ENCODE measurements around the gene KERA.
A peak's percentile ranks its signal among the peaks of the same experiment; 100 is the strongest.
"Not testable (repeated sequence)": the region's sequence is repeated elsewhere in the genome, so short reads cannot be mapped to it uniquely, and the experiment has no call there.

The KERA gene

DNA sequence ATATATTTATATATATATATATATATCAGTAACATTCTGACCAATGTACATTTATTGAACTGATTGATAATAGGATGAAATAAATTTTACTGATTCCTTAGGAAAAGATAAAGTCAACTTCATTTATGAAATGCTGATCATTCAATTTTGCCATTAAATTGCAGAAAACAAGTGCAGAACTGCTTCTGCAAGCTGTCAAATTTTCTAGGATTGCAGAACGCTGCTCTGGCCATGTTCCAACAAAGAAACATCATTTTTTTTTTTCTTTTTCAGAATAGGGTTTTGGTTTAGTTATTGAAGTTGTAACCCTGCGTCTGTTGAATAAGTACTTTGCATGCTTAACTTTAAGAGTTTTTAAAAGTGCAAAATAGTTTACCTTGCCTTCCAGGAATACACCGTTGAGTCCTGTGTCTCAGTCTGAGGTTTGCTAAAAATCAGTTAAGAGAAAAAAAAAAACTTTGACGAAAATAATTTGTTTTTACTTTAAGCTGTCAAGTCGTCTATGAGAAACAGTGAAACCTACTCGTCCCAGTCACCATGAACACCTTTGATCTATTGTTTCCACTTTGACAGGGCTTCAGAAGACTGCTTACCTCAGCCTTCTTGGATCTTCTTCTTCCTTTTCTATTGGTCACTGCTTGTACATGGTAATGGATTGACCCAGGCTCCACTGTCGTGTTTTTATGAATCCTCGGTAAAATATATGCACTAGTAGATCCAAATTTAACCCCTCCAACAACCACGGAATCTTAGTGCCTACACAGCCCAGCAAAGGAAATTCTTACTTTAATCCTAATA lies at the start of gene KERA:
Gene KERA, minus strand, starts transcription at position 657 of the 798 bp plus-strand sequence. CDS start 1,743 bp downstream, outside the sequence.
- no peak for DNase-seq

DNA sequence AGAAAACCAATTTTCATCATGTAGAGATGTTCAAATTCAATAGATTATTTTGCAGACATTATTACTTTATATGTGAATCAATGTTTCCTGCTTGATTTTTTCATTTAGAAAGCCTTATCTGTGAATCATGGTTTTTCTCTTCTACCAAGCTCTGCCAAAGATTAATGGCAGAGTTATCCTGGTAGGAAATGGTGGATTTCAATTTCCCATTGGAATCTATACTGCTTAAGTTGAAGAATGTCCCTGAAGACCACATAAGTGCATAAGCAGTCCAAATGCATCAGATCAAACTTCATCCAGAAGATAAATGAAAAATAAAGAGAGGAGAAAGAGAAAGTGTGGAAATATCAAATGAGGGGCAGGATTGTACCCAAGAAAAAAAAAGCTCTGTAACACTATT lies 48.5 kb upstream of the KERA start:
- no peak for DNase-seq

DNA sequence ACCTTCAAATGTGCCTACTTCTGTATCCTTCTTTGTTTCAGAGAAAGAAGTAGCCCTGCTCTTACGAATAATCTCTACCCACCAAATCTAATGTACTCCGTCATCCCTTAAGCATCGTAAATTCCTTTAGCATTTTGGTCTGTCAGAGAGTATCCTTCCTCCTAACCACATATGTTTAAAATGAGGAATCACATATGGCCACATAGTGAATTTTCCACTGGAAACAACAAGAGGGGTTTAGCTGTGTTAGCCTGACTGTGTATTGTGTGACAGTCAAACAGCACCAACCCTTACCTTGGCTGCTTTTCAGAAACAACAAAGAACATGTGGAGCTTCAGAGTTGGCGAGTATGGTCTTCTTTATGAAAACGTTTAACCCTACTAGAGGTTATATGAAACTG lies 48.0 kb upstream of the KERA start:
- no peak for DNase-seq

DNA sequence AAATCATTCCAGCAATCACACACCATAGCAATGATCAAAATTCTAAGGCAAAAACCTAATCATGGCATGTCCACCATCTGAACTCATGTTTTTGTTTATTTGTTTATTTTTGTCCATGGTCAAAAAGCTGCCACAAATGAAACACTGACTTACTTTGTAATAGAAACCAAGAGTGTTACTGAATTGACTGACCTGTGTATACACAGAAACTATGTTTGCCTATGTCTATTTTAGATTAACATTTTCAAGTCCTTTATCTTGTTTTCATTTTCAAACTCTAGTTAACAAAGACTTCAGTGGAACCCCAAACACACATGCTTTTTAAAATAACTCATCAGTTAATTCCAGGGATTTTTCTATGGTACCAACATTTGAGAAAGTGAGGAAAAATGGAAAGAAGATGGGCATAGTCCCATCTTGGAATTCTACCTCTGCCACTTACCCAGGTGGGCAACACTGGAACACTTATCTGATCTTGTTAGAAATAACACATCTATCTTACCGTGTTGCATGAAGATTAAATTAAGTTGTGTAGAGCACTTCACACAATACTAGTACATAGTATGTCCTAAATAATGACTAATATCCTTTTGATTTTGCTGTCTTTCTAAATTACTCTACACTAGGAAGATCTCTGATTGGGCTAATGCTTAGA lies 47.1 kb upstream of the KERA start:
- DNase-seq, result no peak

GRCh38 chr12:91103624-91104023 lies 45.8 kb upstream of the KERA start:
- DNase-seq, result no peak

GRCh38 chr12:91103101-91103500 lies 45.3 kb upstream of the KERA start:
- DNase-seq, result no peak

DNA sequence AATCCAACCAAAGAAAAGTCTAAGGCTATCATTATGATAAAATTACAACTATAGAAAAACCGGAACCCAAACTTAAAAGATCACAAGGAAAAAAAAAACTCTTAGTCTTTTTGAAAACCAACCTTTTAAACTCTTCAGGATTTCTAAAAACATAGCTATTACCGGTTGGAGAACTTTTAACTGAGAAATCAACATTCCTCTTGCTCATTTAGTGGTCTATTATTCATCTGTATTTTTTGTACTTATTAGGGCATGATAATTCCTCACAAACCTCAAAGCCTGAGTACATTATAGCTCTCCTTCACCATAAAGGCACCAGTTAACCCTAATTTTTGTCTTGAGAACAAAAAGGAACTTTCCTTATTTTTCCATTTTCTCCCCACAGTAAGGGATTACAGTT lies 43.1 kb upstream of the KERA start:
- no peak for DNase-seq

DNA sequence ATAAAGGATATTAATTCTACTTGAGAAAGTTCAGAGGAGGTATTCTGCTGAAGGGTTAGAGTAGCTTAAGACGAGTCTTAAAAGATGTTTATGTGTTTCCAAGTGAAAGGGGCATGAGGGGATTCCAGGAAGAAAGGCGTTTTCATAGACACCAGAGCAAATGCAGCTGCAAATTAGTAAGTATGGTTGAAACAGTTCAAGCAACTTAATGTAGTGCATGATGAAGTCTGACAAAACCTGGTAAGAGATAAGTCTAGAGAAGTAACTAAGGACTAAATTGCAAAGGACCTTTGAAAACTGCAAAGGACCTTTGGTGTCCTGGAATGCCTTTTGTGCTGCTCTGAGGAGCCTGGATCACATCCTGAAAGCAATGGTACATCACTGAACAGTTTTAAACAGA lies 42.0 kb upstream of the KERA start:
- DNase-seq, result no peak

- DNase-seq, result no peak
Observed at GRCh38 chr12:91099341-91099740, 41.5 kb upstream of the KERA start.

GRCh38 chr12:91098941-91099340 lies 41.1 kb upstream of the KERA start:
- no peak for DNase-seq

DNA sequence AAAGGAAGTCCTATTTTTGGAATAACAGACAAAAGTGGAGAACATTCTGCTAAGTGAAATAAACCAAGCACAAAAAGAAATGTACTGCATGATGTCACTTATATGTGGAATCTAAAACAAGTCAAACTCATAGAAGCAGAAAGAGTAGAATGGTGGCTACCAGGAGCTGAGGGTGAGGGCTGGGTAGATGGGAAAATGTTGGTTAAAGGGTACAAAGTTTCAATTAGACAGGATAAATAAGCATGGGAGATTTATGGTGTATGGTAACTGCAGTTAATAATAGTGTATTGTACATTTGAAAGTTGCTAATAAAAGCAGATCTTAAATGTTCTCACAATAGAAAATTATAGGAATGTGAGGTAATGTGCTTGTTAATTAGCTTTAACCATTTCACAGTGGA lies 40.6 kb upstream of the KERA start:
- no peak for DNase-seq

DNA sequence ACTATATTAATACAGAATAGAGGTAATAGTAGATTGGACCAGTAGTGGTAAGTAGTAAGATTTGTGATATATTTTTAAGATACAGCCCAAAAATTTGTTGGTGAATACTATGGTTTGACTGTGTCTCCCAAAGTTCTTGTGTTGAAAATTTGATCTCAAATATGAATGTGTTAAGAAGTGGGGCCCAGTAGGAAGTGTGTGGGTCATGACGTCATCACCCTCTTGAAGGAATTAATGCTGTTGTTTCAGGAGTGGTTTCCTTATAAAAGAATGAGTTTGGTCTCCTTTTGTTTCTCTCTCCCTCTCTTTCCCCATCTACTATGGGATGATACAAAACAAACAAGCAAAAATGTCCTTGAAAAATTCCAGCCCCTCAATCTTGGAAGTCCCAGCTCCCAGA lies 37.1 kb upstream of the KERA start:
- DNase-seq, result no peak

DNA sequence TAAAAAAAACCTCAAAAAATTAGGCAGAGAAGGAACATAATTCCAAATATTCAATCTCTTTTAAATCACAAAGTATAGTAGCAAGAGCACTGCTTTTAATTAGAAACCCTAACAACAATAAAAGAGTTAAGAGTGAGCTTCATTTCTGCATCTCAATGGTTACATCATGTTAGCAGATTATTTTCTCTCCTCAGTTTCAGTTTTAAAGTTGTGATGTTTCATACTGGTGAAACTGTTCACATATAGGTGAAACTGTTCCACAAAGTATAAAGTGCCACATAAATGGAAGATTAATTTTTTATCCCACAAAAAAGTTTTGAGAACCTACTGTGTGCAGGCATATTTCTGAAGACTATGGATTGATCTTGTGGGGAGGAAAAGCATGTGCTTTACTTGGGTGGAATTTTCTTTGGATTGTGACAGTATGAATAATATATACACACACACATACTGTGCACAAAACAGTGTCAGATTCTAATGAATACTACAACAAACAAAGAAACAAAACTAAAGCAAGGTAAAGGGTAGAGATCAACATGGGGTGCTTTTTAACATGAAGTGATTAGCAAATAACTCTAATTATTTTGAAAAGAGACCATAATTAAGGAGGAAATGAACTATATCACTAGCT lies 36.3 kb upstream of the KERA start:
- no peak for DNase-seq

DNA sequence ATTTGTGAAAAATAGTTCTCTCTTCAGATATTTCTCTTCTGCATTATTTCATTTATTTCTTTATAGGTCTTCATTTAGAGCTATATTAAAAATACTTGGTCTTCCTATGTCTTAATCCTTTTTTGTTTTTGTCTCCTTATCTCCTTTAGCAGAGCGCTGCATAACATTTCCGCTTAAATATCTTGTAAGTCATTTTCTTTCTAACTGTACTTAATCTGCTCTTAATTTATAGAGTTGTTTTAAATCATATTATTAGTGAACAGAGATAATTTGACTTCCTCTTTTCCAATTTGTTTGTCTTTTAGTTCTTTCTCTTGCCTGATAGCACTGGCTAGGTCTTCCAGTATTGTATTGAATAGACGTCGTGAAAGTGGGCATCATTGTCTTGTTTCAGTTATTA lies 35.5 kb upstream of the KERA start:
- no peak for DNase-seq

- DNase-seq, result no peak
Observed at GRCh38 chr12:91091916-91092715, 34.3 kb upstream of the KERA start.

- DNase-seq, result not testable (repeated sequence)
Observed at GRCh38 chr12:91089953-91090352, 32.1 kb upstream of the KERA start.

DNA sequence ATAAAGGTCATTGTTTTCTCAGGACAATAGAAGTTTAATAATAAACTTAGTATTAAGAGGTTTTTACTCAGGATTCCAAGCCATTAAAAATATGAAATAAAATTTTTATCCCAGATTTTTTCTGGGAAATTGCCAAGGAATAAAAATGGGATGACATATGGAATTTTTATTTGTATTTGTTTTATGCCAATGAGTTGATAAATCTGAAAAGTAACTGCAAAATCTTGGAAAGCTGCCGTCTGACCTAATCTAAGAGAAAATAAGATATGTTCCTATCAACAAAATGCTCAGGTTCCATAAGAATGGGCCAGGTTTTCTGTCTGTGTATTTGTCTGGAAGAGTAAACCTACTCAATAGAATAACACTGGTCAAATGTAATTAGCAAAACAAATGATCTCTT lies 22.2 kb upstream of the KERA start:
- DNase-seq, result no peak

DNA sequence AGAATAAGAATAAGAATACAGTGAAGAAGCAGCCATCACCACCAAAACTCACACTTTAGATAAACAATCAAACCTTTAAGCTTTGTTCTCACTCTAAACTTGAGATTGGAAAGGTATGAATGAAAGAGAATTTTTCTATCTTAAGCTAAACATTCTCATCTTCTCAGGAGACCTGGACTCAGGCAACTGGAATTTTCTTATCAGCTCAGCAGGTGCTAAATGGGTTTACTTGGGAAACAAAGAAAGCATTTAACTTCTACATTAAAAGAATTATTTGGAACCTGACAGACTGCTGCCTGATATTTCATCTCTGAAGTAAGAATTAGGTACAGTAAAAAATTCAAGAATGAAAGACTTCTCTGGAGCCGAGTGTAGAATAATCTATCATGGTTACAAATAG lies 20.7 kb upstream of the KERA start:
- no peak for DNase-seq

DNA sequence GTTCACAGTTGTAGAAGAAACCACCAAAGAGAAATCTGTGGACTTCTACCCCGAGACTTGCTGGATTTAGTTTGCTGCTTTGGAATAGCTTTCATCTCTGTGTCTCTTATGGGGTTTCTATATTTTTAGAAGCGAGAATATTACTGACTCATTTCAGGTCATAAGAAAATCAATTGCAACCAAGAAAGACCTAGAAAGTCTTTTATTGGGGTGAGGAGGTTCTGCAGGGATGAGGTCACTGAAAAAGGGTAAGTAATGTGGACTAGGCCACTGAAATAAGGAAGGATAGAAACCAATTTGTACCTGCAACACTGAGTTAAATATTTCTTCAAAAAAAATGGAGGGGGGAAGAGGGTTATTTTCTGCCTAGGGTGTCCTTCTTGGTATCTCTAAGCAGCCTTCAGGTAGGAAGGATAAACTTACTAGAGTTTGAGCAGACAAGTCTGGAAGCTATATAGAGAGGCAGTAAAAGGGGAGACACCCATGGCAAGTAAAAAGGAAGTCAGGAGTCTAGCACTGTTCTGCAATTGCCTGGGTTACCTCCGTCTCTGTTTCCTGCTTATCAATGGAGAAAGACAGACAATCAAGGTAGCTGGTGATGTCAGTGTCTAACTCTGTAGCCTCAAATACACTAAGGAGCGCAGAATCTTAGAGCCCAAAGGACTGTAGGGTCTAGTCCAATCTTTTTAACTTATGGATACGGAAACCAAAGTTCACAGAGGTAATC lies 19.6 kb upstream of the KERA start:
- no peak for DNase-seq

- peak; percentile 33 for DNase-seq
Observed at GRCh38 chr12:91074851-91075250, 17.0 kb upstream of the KERA start.

- DNase-seq, result no peak
Observed at GRCh38 chr12:91074154-91074709, 16.4 kb upstream of the KERA start.

- no peak for DNase-seq
Observed at GRCh38 chr12:91073426-91073825, 15.6 kb upstream of the KERA start.

Measured in NCI-H1105 treated with DMSO at 0.1 percent for 48 hours (cell line).